Measurements from ENCODE around the gene CFAP45.

Gene CFAP45

GRCh38 chr1:159854693-159855192, 45.2 kb downstream of the CFAP45 start:
- peak; percentile 63 for FAIRE-seq
- DNase-seq (ENCODE audit: low spot score), result peak; percentile 89

DNA sequence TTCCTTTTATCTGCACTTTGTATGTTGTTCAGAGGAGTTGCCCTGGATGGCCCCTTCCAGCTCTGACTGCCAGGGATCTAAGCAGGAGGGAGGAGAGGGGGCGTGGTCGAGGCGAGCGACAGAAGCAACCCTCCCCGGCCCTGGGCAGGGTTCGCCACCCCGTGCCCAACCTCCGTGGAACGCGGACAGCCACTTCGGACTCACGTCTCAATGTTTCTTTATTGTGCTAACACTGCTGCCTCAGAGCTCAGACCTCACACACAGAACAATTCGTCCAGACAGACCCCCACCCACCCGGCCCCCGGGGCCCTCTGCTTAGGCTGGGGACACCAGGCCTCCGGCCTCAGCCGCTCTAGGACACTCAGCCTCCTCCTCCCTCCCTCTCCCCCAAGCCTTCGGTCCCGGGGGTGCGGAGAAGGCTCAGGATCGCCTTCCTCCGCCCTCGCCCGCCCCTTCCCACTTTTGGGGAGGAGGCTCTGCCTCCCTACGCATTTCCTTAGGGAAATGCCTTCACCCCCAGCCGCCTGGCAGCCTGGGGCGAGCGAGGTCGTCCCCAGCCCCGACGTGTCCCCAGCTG, 45.8 kb downstream of the CFAP45 start:
- no peak for FAIRE-seq
- DNase-seq (ENCODE audit: low spot score), result peak; percentile 74

- FAIRE-seq (no peak), DNase-seq (ENCODE audit: low spot score) (no peak)
Observed at GRCh38 chr1:159853417-159854115, 46.4 kb downstream of the CFAP45 start.

GRCh38 chr1:159851407-159851806, 48.6 kb downstream of the CFAP45 start:
- FAIRE-seq (peak; percentile 56), DNase-seq (ENCODE audit: low spot score) (no peak)

DNA sequence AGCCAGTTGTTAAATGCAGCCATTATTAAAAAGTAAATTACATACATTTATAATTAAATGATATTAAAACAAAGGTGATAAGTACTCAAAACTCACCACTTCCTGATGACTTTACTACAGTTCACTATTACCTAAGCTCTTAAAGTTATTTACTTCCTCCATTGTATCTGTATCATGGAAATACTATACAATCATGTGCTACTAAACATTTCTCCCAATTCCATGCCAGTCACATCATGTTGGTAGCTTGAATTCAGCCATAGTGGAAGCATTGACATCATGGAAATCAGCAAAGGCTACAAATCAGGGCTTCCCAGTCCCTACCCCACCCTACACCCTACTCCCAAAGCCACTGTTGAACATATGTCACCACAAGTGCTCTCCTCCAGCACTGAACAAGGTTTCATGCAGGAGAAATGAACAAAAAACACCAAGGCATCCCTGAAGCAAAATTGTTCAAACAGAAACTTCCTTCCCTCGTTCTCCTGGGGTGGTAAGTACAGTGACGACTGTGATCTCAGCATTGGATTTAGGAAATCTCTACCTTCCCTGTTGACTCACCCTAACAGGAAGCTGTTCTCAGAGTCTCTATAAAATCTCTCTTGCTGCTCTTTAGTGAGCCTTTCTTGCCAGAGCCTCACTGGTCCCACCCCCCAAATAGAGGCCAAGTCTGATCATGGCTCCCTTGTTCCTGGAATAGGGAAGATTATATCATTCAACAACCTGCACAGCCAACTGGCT, 50.2 kb downstream of the CFAP45 start:
- FAIRE-seq, result peak; percentile 66
- DNase-seq (ENCODE audit: low spot score), result peak; percentile 22

DNA sequence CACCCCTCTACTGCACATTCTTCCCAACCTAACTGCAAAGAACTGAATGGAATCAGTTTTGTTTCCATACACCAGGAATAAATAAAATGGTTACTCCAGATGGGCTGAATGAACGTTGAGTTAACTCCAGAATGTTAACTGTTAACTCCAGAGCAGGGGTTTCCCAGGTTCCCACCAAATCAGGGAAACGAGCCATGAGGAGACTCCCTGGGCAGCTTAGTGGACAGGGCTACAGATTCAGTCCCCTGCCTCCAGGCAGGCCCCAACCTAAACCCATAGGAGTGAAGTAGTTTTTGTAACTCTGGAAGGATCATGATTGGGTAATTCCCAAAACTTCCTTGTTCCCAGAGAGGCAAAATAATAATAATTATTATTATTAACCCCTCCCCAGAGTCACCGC, 51.6 kb downstream of the CFAP45 start:
- no peak for FAIRE-seq
- DNase-seq (ENCODE audit: low spot score), result no peak

GRCh38 chr1:159847231-159847630, 52.7 kb downstream of the CFAP45 start:
- FAIRE-seq (no peak), DNase-seq (ENCODE audit: low spot score) (no peak)

DNA sequence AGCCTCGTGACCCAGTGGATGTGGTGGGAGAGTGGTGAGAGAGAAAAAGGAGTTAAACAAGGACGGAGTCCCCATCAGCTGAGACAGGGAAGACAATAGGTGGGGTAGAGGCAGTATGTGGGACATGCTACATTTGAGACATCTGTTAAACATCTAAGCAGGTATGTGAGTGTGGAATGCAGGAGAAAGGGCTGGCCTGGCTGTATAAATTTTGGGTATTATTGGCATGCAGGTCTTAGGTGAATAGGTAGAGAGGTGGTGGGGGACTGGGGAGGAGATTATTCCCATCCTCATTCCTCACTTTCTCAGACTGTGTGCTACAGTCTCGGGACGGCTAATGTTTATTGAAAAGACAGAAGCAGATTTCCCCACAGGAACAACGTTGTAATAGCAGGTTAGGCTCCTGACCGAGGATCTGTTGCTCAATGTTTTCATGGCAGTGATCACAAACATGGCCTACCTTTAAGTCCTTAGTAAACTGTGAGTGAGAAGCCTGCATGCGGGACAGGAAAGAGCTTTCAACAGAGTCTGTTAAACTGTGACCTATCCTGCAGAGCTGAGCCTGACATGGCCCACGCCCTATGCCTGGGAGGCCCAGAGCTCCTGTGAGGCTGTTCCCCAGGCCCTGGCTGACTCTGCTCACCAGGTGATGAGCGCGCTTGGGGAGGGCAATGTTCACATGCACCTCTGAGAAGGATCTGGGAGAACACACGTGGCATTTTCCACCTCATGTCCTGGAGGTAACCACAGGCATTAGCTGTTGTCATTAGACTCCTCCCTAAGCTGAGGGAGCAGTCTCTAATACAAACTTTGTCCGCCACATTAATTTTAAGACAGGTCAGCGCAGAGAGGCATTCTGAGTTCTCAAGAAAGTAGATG, 54.0 kb downstream of the CFAP45 start:
- no peak for DNase-seq (ENCODE audit: low spot score)
- FAIRE-seq, result no peak

DNA sequence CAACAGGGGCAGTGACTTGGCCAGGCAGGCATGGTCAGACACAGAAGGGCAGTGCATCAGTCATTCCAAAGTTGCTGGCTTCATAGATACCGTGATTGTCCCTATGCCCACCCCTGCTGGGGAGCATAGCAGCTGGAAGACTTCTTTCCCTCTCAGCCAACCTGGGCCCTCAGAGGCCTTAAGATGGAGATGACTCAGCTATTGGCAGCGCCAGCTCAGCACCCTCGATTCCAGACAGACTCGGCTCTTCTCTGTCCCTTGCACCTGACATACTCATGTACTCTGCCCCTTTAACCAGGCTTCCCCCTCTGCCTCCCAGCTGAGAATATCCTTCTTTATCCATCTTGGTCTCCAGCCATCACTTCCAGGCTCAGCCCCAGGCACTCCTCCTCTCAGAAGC, 56.5 kb downstream of the CFAP45 start:
- no peak for FAIRE-seq

GRCh38 chr1:159841749-159842148, 58.2 kb downstream of the CFAP45 start:
- no peak for FAIRE-seq
- DNase-seq (ENCODE audit: low spot score), result no peak

More for the DNA sequence above, 56.5 kb downstream of the CFAP45 start:
- no peak for DNase-seq (ENCODE audit: low spot score)

GRCh38 chr1:159839116-159839849, 60.7 kb downstream of the CFAP45 start:
- FAIRE-seq (no peak), DNase-seq (ENCODE audit: low spot score) (no peak)

DNA sequence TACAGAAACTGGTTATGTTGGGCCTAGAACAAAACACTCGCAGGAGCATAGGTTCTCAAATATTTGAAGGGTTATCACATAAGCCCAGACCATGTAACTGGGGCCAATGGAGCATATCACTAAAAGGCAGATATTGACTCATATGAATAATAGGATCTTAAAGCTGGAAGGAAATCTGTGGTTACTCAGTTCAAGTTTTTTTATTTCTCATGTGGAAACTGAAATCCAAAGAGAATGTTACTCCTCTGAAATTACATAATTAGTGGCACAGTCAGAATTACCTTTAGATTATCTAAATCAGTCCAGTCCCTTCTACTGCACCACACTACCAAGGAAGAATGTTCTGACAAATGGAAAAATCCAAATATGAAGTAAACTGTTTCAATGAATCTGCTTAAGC, 61.2 kb downstream of the CFAP45 start:
- DNase-seq (ENCODE audit: low spot score) (no peak), FAIRE-seq (no peak)

DNA sequence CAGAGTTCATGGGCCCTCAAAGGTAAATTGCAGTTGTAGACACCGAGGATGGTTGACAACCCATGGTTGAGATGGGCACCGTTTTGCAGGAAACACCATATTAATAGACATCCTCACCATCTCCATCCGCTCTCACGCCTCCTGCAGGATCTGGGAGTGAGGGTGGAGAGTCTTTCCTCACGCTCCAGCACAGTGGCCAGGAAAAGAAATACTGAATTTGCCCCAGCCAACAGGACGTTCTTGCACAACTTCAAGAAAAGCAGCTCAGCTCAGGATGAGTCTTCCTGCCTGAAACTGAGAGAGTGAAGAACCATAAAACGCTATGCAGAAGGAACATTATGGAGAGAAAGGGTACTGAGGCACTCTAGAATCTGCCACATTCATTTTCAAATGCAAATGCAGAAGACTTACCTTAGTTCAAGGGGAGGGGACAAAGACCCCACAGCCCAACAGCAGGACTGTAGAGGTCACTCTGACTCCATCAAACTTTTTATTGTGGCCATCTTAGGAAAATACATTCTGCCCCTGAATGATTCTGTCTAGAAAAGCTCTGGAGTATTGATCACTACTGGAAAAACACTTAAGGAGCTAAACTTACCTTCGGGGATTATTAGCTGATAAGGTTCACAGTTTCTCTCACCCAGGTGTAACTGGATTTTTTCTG, 64.0 kb downstream of the CFAP45 start:
- FAIRE-seq (no peak), DNase-seq (ENCODE audit: low spot score) (no peak)

DNA sequence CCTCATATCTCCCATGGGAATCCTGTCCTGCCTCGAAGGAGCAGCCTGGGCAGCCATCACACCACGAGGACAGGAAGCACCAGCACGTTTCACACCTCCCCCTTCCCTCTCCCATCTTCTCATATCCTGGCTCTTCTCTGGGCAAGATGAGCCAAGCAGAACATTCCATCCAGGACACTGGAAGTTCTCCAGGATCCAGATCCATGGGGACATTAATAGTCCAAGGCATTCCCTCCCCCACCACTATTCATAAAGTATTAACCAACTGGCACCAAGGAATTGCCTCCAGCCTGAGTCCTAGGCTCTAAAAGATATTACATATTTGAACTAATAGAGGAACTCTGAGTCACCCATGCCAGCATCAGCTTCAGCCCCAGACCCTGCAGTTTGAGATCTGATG, 64.6 kb downstream of the CFAP45 start:
- FAIRE-seq (no peak), DNase-seq (ENCODE audit: low spot score) (no peak)

GRCh38 chr1:159832309-159832708, 67.7 kb downstream of the CFAP45 start:
- FAIRE-seq (no peak), DNase-seq (ENCODE audit: low spot score) (no peak)

DNA sequence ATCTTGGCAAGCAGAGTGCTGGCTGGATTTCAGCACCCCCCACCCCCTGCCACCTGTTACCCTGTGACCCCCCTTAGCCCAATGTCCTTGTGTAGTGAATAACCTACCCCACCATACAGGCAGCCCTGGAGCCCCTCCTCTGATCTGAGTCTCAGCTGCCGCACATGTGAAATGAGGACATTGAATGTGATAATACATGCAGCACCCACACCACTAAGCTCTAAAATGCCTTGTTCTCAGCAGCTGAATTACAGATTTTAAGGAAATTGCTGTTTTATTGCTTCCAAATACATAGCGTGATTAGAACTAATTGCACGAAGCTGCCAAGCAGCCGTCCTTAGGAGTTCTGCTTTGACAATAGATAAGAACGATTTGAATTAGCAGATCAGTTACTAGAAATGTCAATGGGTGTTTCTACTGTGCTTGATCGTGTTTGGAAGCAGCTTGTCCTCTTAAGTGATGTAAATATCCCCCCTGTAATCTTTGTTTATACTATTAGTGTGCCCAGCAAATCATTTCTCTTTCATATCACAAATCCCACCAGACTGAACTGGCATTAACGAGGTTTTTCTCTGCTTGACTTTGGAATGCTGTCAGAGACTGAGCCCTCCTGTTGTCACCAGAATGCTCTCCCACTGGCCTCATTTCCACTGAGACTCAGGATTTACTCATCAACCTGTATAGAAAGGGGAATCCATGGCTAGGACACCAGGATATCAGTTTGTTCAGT, 68.4 kb downstream of the CFAP45 start:
- FAIRE-seq, result no peak

DNA sequence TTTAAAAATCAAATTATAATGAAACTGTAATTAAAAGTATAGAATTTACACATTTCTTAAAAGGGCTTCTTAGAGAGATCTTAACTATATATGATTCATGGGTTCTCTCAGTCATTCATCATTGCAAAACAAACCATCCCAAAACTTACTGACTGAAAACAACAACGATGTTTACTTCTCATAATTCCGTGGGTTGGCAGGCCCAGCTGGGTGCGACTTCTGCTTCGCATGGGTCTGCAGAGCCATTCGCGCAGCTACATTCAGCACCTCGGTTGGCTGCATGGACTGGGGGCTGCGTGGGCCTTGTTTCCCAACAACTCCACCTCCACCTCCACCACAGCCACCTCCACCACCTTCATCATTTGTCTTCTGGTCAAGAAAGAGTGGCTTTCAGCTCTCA, 69.2 kb downstream of the CFAP45 start:
- FAIRE-seq, result no peak
- no peak for DNase-seq (ENCODE audit: low spot score)

More for the DNA sequence above, 68.4 kb downstream of the CFAP45 start:
- DNase-seq (ENCODE audit: low spot score), result no peak

DNA sequence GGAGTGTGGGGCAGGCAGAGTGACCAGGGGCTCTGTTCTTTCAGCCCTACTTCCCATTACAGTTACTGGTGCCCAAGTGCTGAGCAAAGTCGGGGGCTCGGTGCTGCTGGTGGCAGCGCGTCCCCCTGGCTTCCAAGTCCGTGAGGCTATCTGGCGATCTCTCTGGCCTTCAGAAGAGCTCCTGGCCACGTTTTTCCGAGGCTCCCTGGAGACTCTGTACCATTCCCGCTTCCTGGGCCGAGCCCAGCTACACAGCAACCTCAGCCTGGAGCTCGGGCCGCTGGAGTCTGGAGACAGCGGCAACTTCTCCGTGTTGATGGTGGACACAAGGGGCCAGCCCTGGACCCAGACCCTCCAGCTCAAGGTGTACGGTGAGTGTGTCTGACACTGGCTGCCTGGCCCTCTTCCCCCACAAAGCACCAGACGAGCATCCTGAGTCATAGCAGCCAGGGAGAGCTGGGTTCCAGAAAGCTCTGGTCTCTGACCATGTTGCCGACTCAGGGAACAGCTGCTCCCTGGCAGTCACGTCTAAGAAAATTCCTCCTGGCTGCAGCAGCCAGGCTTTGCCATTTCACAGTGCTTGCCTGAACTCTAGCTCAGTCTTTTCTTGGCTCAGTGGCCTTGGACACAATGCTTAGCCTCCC, 70.0 kb downstream of the CFAP45 start:
- DNase-seq (ENCODE audit: low spot score), result no peak
- FAIRE-seq, result no peak

DNA sequence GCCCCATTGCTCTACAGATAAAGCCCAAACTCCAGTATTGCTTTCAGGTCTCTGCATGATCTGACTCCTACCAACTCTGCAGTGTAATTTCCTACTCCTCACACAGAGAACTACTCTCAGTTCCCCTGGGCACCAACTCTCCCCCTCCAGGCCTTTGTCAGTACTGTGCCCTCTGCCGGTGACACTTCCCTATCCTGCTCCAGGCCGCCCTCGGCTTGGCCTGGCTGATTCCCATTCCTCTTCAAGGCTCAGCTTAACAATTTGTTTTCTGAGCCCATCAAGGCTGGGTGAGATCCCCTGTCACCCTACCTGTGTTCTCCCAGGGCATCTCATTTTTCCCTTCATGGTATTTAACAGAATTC, 70.7 kb downstream of the CFAP45 start:
- FAIRE-seq, result no peak
- DNase-seq (ENCODE audit: low spot score), result peak; percentile 27

Data from urothelium cell line (cell line).